GM23248 (cell line): ENCODE data around the gene ZFYVE26.

Experiments used
- EZH2 ChIP-seq: fragments of 200-600 bp; sonication (generic); IDR thresholded peaks from 2 replicates; pipeline ENCODE4 v1.6.1; 2018; ENCODE audit warnings: antibody characterized with exemption, mild to moderate bottlenecking; ENCODE audit not compliant: insufficient read depth, poor library complexity, severe bottlenecking
- EZH2phosphoT487 ChIP-seq: fragments of 200-600 bp; sonication (generic); IDR thresholded peaks from 2 replicates; pipeline ENCODE4 v1.6.1; 2018; ENCODE audit warnings: antibody characterized with exemption, moderate library complexity, mild to moderate bottlenecking, low read depth; ENCODE audit not compliant: insufficient read depth

DNA sequence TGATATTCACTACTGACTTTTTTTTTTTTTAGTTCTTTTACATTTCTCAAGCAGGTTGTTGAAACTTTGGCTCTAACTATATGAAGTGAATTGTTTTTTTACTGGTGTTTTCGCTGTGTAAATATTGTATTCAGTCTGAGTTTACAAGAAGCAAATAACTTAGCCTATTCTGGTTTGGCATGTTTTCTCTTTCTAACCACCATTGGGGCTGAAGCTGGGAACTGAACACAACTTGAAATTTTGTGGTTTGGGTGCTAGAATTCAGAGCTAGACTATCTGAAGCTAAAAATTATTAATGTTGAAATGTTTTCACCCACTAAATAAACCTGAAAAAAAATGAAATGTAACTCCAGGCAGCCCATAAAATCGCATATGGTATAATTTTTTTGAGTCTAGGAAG lies 40.4 kb upstream of the ZFYVE26 start:
- TF ChIP-seq EZH2: no peak
- TF ChIP-seq EZH2phosphoT487: no peak
